Activated naive CD4-positive, alpha-beta T cell treated with anti-CD3 and anti-CD28 coated beads for 36 hours (primary cell): ENCODE results near the gene PCGF1. TPM values are rescaled to one million over a fixed set of nuclear protein-coding genes. Genes with fewer than 3 reads are reported as not detected.
A peak's percentile ranks its signal among the peaks of the same experiment; 100 is the strongest.

Experiments used
- CTCF ChIA-PET: fragments of 350-600 bp; sonication (Branson Sonifier 250); formaldehyde crosslinking; loops from one replicate; lab custom pipeline; 2021; ENCODE audit warnings: antibody characterized with exemption; lab: Charles Lee
- DNase-seq: peaks from one replicate; pipeline ENCODE4 v3.0.0-alpha.2; 2020
- H3K27ac Mint-ChIP-seq: one replicate; pipeline ENCODE4 v1.8.0; 2021; ENCODE audit warnings: mild to moderate bottlenecking, mixed read lengths
- H3K27me3 Mint-ChIP-seq: one replicate; pipeline ENCODE4 v1.8.0; 2021; ENCODE audit warnings: low read depth, mixed read lengths
- H3K36me3 Mint-ChIP-seq: one replicate; pipeline ENCODE4 v1.8.0; 2021; ENCODE audit warnings: low read depth, mixed read lengths
- H3K4me1 Mint-ChIP-seq: one replicate; pipeline ENCODE4 v1.8.0; 2021; ENCODE audit warnings: low read depth, mixed read lengths
- H3K4me3 Mint-ChIP-seq: one replicate; pipeline ENCODE4 v1.8.0; 2021; ENCODE audit warnings: mild to moderate bottlenecking, moderate library complexity, mixed read lengths
- H3K9me3 Mint-ChIP-seq: one replicate; pipeline ENCODE4 v1.8.0; 2021; ENCODE audit warnings: mixed read lengths
- intact Hi-C: fragments of 100-400 bp; cut with micrococcal nuclease; formaldehyde crosslinking; loops from one replicate; pipeline ENCODE4 v1.15.1; 2023
- total RNA-seq, 2 experiments: library from RNA; stranded (reverse); gene quantifications; one replicate each; pipeline ENCODE4 v1.2.3, GENCODE V29; 2021

The PCGF1 gene
- total RNA-seq, 2 experiments from 2014 or later = 21.1 to 24.4 TPM

DNA sequence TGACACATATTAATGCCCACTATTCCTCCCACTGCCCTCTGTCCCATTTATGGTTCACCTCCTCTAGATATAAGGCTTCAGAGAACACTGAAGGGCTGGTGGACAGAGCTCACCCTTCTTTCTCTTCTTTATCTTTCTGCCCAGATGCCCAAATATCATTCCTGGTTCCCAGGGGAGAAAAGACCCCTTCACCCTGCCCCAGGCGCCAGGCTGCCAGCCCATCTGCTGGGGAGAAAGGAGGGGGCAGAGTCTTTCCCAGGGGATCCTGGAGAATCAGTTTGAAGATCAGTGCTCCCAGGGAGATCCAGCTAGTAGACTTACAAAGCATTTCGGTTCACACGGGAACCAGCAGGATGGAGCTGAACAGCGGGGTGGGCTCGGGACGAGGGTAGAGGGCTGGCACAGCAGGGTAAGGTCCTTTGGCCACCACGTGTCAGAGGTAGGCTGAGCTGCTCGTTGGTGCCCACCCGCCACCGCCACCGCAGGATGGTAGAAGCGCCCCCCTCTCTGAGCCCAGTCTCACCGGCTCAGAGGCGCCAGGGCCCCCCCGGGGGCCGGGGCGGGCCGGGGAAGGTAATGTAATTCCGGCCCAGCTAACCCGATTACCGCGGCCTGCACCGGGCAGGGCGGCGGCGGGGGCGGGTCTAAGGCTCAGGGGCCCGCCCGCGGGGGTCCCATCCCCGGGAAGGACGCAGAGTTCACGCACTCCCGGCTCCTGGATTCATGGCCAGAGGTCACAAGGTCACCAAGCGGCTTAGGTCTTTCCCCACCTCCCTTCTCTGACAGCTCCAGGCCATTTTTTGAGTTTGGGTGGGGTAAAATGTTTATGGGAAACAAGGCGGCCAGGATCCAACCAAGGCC, 5.5 kb upstream of the PCGF1 start:
- CTCF ChIA-PET = no interaction called here
- peaks cover 1% of the 10 kb centered on the region for H3K36me3 Mint-ChIP-seq
- intact Hi-C loops = no loop called here
- peaks cover 55% of the 10 kb centered on the region for H3K27me3 Mint-ChIP-seq
- H3K9me3 Mint-ChIP-seq = no peaks in the 10 kb centered on the region
- H3K4me3 Mint-ChIP-seq = no peak overlapping the region
- H3K4me1 Mint-ChIP-seq = peaks cover 25% of the 10 kb centered on the region
- DNase-seq = no peak
- H3K27ac Mint-ChIP-seq = no peak overlapping the region

DNA sequence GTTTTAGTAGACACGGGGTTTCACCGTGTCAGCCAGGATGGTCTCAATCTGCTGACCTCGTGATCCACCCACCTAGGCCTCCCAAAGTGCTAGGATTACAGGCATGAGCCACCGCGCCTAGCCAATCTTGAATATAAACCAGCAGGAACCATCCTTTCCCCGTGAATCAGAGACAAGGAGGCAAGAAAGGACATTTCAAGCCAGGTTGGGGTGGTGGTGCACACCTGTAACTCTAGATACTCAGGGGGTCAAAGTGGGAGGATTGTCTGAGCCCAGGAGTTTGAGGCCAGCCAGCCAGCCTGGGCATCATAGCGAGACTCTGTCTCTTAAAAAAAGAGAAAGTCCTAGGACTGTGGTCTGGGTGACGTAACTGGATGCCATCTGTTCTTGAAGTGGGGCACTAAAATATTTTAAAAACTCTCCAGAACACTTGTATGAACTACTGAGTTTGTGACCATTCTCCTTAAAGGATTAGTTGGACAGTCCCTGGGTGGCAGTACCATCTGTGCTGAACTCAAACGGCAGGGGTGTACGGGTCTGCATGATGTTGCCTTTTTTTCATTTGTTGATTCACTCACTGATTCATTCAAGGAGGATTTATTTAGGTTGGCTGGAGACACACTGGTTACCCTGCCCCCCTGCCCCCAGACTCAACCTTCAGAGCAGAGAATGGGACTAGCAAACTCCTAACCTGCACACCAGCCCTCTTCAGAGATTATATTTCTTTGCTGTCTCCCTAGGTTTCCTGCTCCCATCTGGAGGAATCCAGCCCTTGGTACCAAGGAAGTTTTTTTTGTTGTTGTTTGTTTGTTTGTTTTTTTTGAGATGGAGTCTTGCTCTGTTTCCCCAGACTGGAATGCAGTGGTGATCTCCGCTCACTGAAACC, 3.9 kb upstream of the PCGF1 start:
- Mint-ChIP-seq H3K27me3 (peaks cover 42% of the 10 kb centered on the region), H3K4me3 (no peak overlapping the region), H3K27ac (no peak overlapping the region), H3K4me1 (peaks cover 26% of the 10 kb centered on the region), H3K36me3 (peaks cover 7% of the 10 kb centered on the region), H3K9me3 (no peaks in the 10 kb centered on the region)
- DNase-seq = no peak
- intact Hi-C loops = no loop called here
- CTCF ChIA-PET = interaction anchor here (1.3 to 2.2 kb wide), 3 partner anchors 18 to 29 kb away, joined by 6 to 9 read pairs (median 6); partner anchors contain the start of genes AUP1, CCDC142, HTRA2 and TTC31

DNA sequence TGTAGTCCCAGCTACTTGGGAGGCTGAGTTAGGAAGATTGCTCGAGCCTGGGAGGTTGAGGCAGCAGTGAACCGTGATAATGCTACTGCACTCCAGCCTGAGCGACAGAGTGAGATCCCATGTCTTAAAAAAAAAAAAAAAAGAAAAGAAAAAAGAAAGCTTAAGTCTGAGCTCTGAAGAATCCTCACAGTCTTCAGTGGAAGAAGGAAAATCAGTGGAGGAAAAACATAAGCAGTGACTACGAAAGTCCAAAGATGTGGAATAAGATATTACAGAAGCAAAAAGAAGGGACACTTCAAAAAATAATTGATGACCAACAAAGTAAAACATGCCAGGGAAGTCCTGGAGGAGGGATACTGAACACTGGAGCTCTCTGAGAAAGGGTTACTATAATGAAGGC, 2.8 kb upstream of the PCGF1 start:
- peaks cover 35% of the 10 kb centered on the region for H3K27me3 Mint-ChIP-seq
- H3K4me3 Mint-ChIP-seq = no peak overlapping the region
- H3K9me3 Mint-ChIP-seq = no peaks in the 10 kb centered on the region
- no peak overlapping the region for H3K27ac Mint-ChIP-seq
- intact Hi-C loops = no loop called here
- peaks cover 13% of the 10 kb centered on the region for H3K36me3 Mint-ChIP-seq
- CTCF ChIA-PET = interaction anchor here (1.1 to 2.9 kb wide), 5 partner anchors 19 to 78 kb away, joined by 6 to 14 read pairs (median 7); partner anchors contain the start of genes AUP1, CCDC142, HTRA2 and TTC31
- no peak for DNase-seq
- H3K4me1 Mint-ChIP-seq = peaks cover 23% of the 10 kb centered on the region

DNA sequence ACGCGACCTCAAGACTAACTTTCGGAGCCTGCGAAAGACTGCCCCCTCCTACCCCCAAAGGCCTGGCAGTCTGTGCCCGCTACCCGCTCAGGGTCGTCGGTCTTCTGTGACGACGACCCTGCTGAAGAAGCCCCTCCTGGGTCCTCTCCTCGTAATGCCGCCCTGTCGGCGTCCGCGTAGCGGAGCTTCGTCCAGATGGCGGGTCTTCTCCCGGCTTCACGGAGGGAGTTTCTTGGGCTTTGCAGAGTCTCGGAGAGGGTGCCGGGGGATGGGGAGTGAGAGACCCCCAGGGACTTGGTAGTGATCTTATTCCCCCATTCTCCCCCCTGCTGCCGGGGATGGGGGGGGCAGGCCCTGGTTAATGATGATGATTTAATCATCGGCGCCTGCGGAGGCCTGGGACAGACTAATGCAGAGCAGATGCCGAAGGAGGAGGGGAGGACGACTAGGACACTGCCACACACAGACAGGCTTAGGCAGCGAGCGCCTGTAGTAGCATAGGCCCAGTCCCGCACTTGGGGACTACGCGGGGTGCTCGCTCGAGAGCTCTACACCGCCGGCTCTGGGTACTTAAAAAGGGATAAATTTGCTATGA, 528 bp upstream of the PCGF1 start:
- intact Hi-C loops = loop anchor here (1.0 to 10.0 kb wide), 9 partner anchors 8 to 447 kb away; partner anchors contain the start of genes AUP1, DOK1, HK2 and HTRA2
- H3K27ac Mint-ChIP-seq = peak overlapping the region; percentile 98
- CTCF ChIA-PET = interaction anchor here (1.1 to 2.9 kb wide), 3 partner anchors 24 to 80 kb away, joined by 3 to 14 read pairs (median 3); partner anchors contain the start of genes CCDC142 and TTC31
- peak overlapping the region; percentile 91 for H3K4me3 Mint-ChIP-seq
- peaks cover 40% of the 10 kb centered on the region for H3K27me3 Mint-ChIP-seq
- peaks cover 24% of the 10 kb centered on the region for H3K36me3 Mint-ChIP-seq
- DNase-seq = peak; percentile 45
- H3K9me3 Mint-ChIP-seq = no peaks in the 10 kb centered on the region
- H3K4me1 Mint-ChIP-seq = peaks cover 36% of the 10 kb centered on the region

DNA sequence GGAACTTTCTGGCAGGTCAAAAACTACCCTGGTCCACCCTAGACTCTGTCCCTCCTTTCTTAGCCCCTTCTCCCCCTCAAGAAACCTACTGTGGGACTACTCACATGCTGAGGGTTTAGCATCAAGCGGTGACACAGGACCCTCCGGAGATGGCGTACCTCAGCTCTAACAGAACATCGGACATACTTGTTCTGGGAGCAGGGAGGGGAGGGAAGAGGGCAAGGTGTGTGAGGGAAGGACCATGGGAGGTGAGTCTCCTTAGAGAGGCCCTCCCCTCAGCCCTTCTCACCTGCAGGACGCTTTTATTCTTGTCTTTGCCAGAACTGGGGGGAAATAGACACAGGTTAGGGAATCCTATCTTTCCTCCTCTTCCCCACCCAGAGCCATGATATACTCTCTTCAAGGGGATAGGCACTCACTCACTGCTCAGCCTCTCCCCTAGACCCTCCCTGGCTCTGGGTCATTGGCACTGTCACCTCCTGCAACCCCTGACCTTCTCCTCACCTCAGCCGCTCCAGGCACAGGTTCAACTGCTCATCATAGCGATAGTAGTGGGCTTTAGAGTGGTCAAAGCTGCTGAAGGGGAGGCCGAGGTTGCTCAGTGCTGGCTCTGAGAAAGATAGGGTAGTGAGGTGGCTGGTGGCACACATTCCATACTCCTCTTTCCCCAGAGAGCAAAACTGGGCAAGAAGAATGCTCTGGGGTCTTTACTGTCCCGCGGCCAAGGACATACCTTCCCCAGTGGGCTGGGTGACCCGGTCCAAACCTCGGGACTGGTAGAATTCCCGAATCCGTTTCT, 1.8 kb downstream of the PCGF1 start:
- intact Hi-C loops = loop anchor here (2.0 to 10.0 kb wide), 5 partner anchors 49 to 449 kb away; partner anchors contain the start of genes DOK1, HK2, POLE4 and SEMA4F
- H3K27ac Mint-ChIP-seq = no peak overlapping the region
- H3K4me3 Mint-ChIP-seq = no peak overlapping the region
- H3K36me3 Mint-ChIP-seq = peaks cover 24% of the 10 kb centered on the region
- CTCF ChIA-PET = interaction anchor here (0.5 to 4.8 kb wide), 5 partner anchors 23 to 83 kb away, joined by 3 to 14 read pairs (median 10); partner anchors contain the start of genes CCDC142 and TTC31
- no peak for DNase-seq
- H3K27me3 Mint-ChIP-seq = peaks cover 45% of the 10 kb centered on the region
- H3K9me3 Mint-ChIP-seq = no peaks in the 10 kb centered on the region
- H3K4me1 Mint-ChIP-seq = peaks cover 45% of the 10 kb centered on the region

DNA sequence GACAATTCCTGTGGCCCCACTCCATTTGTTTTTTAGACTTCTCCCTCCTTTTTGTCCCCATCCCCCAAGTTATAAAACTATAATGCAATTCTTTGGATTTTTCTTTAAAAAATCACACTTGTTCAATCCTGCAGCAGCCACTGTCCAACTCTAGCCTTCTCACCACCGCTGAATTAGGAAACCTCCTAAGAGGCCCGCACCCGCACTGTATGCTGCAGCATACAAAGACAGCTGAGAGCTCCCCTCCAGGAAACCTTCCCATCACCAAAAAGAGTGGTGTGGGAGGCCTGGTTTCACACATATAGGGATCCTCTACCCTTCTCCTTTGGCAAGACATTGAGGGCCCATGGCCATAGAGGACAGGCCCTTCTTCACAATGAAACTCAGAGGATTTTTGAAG, 2.9 kb downstream of the PCGF1 start:
- Mint-ChIP-seq H3K9me3 (no peaks in the 10 kb centered on the region), H3K27me3 (peaks cover 51% of the 10 kb centered on the region), H3K36me3 (peaks cover 24% of the 10 kb centered on the region), H3K4me1 (peaks cover 48% of the 10 kb centered on the region), H3K4me3 (no peak overlapping the region), H3K27ac (no peak overlapping the region)
- CTCF ChIA-PET = interaction anchor here (1.0 to 4.8 kb wide), 3 partner anchors 22 to 83 kb away, joined by 3 to 14 read pairs (median 10); partner anchors contain the start of genes CCDC142 and TTC31
- DNase-seq = no peak
- intact Hi-C loops = loop anchor here (10.0 kb wide), 1 partner anchor 450 kb away; the partner anchor contains the start of gene POLE4

DNA sequence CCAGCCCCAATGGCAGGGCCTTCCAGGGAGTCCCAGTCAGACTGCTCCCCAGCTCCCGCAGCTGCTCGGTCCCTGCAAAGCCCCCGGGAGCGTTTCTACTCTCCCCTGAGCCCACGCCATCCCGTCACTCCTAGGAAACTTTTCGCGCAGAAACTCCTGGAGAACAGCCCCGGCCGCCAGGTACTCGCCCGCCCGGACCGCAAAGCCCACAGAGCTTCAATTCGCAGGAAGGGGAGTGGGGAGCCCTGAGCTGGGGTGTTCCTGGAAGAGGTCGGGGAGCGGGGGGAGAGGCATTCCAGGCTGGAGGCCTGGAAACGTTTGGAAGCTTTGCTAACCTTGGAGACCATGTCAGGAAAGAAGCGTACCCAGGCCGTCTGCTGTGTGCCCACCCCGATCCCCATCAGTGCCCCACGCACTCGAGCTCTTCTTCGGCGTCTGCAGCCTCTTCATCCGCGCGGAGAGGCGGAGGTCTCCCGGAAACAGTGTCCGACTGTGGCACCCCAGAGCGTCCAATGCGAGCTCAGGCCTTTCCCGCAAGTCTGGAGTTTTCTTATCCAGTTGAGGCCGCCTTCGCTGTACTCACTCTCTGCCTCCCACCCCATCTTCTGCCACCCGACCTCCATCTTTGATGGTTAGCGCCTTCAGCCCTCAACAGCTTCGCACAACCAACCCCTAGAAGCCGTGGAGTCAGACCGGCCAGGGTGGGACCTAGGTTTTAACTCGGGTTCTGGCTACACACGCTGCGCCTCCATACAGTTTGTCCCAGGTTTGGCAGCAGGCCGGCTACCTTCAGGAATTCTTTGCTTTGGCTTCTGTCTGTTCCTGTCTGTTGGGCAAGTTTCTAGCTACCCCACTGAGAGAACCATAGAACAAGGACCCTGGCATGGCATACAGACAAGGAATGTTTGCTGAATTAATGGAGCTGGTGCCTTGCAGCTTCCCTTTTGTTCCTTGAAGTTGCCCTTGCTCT, 3.7 kb downstream of the PCGF1 start:
- CTCF ChIA-PET = interaction anchor here (1.0 to 4.8 kb wide), 4 partner anchors 21 to 112 kb away, joined by 3 to 14 read pairs (median 8); partner anchors contain the start of genes CCDC142 and TTC31
- Mint-ChIP-seq H3K4me1 (peaks cover 53% of the 10 kb centered on the region), H3K36me3 (peaks cover 24% of the 10 kb centered on the region), H3K9me3 (no peaks in the 10 kb centered on the region), H3K27me3 (peaks cover 57% of the 10 kb centered on the region), H3K27ac (no peak overlapping the region), H3K4me3 (peak overlapping the region; percentile 59)
- DNase-seq = no peak
- intact Hi-C loops = loop anchor here (10.0 kb wide), 1 partner anchor 451 kb away; the partner anchor contains the start of gene POLE4

DNA sequence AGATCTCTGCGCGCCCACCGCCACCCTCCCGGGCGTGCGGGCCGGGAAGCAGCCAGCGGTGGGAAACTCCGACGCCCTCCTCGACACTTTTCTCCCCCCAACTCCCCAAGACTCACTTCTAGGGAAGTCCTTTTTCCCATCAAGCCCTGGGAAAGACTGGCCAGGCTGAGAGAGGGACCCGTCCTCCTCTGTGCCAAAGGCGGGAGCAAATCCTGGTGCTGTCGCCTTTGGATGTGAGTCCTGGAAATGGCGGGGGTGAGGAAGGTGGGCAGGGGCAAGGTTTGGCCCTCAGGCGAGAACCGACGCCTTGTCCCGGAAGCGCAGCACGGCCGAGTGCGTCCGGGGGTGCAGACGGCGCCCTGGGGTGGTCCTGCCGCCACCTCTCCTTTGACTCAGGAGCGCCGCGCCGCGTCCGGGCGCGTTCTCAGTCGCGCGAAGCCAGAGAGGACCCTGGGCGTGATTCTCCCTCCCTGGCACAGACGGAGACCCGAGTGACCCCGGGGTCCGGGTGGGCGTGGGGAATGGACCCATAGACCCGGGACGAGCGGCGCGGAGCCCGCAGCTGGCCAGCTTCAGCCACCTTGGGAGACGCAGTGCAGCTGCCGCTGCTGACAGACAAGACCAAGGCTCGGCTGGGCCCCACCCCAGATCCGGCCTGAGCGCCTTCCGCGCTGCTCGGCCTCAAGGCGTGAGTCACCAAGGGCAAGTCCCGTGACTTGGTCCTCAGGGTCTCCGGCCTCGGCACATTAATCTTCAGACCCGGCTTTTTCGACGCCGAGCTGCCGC, 4.6 kb downstream of the PCGF1 start:
- Mint-ChIP-seq H3K4me1 (peaks cover 54% of the 10 kb centered on the region), H3K4me3 (peak overlapping the region; percentile 59), H3K9me3 (no peaks in the 10 kb centered on the region), H3K36me3 (peaks cover 24% of the 10 kb centered on the region), H3K27ac (no peak overlapping the region), H3K27me3 (peaks cover 64% of the 10 kb centered on the region)
- peak; percentile 58 for DNase-seq
- CTCF ChIA-PET = interaction anchor here (1.0 to 4.8 kb wide), 3 partner anchors 20 to 111 kb away, joined by 5 to 14 read pairs (median 10); partner anchors contain the start of genes CCDC142 and TTC31
- intact Hi-C loops = loop anchor here (10.0 kb wide), 1 partner anchor 452 kb away; the partner anchor contains the start of gene POLE4

DNA sequence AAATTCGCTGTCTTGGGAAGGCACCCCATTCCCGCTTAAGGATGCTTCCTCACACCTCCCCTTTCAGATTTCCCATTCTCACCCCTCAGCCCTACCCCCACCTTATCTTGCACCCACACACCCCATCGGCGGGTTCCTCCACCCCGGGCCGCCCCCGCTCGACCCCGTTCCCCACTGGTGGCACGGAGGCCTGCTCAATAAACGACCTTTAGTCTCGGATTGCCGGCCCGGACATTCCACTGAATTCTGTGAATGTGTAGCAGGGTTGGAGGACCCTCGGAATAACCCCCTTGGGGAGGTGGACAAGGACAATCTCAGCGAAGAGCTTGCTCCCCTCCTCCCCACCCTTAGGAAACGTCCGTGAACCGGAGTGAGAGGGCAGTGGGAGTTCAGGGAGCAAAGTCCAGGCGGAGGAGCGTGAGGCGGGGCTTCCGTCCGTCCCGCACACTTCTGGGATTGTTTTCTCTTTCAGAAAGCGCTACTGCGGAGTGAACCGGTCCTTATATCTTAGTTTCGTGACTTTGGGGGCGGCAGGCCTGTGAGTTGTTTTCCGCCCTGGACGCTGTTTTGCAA, 5.3 kb downstream of the PCGF1 start:
- intact Hi-C loops = loop anchor here (10.0 kb wide), 1 partner anchor 453 kb away; the partner anchor contains the start of gene POLE4
- Mint-ChIP-seq H3K9me3 (no peaks in the 10 kb centered on the region), H3K4me1 (peaks cover 58% of the 10 kb centered on the region), H3K27me3 (peaks cover 70% of the 10 kb centered on the region), H3K4me3 (peak overlapping the region; percentile 59), H3K36me3 (peaks cover 21% of the 10 kb centered on the region), H3K27ac (no peak overlapping the region)
- CTCF ChIA-PET = interaction anchor here (1.9 to 4.8 kb wide), 3 partner anchors 19 to 85 kb away, joined by 10 to 24 read pairs (median 14); partner anchors contain the start of genes CCDC142 and TTC31
- DNase-seq = no peak
